Neural crest cell (in vitro differentiated cells): ENCODE data around the gene PSMA2. TPM values are rescaled to one million over a fixed set of nuclear protein-coding genes. Genes with fewer than 3 reads are reported as not detected.
A peak's percentile ranks its signal among the peaks of the same experiment; 100 is the strongest.

ENCODE experiments used
- DNase-seq: peaks from one replicate; pipeline ENCODE4 v3.0.0; 2021; ENCODE audit warnings: low read depth, mixed read lengths, low spot score
- H3K27ac Mint-ChIP-seq: one replicate; pipeline ENCODE4 v1.8.0; 2021; ENCODE audit warnings: mild to moderate bottlenecking, mixed read lengths; ENCODE audit not compliant: unreplicated experiment
- H3K27me3 Mint-ChIP-seq: 2 replicates; pipeline ENCODE4 v1.8.0; 2021; ENCODE audit warnings: low read depth, mild to moderate bottlenecking, mixed read lengths
- H3K36me3 Mint-ChIP-seq: 2 replicates; pipeline ENCODE4 v1.8.0; 2021; ENCODE audit warnings: low read depth, mild to moderate bottlenecking, mixed read lengths
- H3K4me1 Mint-ChIP-seq: 2 replicates; pipeline ENCODE4 v1.8.0; 2021; ENCODE audit warnings: mixed read lengths
- H3K4me3 Mint-ChIP-seq: one replicate; pipeline ENCODE4 v1.8.0; 2021; ENCODE audit warnings: mild to moderate bottlenecking, mixed read lengths
- H3K9me3 Mint-ChIP-seq: 2 replicates; pipeline ENCODE4 v1.8.0; 2021; ENCODE audit warnings: mixed read lengths
- CTCF ChIP-seq: fragments of 200-600 bp; sonication (generic); conservative IDR thresholded peaks from 2 replicates; pipeline ENCODE4 v1.5.0; 2021; ENCODE audit warnings: antibody characterized with exemption, mild to moderate bottlenecking
- total RNA-seq: library from RNA; stranded (reverse); gene quantifications from 2 replicates; pipeline ENCODE4 v1.2.1, GENCODE V29; 2021

The PSMA2 gene
- total RNA-seq, 1 donor from 2014 or later, result 128 TPM

- H3K4me3 Mint-ChIP-seq, result peak overlapping the region; percentile 99
- peaks cover 4% of the 10 kb centered on the region for H3K36me3 Mint-ChIP-seq
- H3K27me3 Mint-ChIP-seq, result no peaks in the 10 kb centered on the region
- H3K9me3 Mint-ChIP-seq, result no peaks in the 10 kb centered on the region
- no peak for DNase-seq
- H3K27ac Mint-ChIP-seq, result peak overlapping the region; percentile 36
- peaks cover 47% of the 10 kb centered on the region for H3K4me1 Mint-ChIP-seq
- TF ChIP-seq CTCF, result no peak
Observed at GRCh38 chr7:42930889-42931288, 1.1 kb downstream of the PSMA2 start.

GRCh38 chr7:42929449-42929848 lies 2.5 kb downstream of the PSMA2 start:
- peaks cover 46% of the 10 kb centered on the region for H3K4me1 Mint-ChIP-seq
- H3K27ac Mint-ChIP-seq, result no peak overlapping the region
- no peak for TF ChIP-seq CTCF
- DNase-seq, result no peak
- no peaks in the 10 kb centered on the region for H3K27me3 Mint-ChIP-seq
- H3K4me3 Mint-ChIP-seq, result peak overlapping the region; percentile 50
- H3K9me3 Mint-ChIP-seq, result no peaks in the 10 kb centered on the region
- H3K36me3 Mint-ChIP-seq, result peaks cover 2% of the 10 kb centered on the region

- H3K36me3 Mint-ChIP-seq, result peaks cover 2% of the 10 kb centered on the region
- no peak overlapping the region for H3K27ac Mint-ChIP-seq
- no peaks in the 10 kb centered on the region for H3K9me3 Mint-ChIP-seq
- no peak for TF ChIP-seq CTCF
- H3K4me3 Mint-ChIP-seq, result no peak overlapping the region
- H3K27me3 Mint-ChIP-seq, result no peaks in the 10 kb centered on the region
- peaks cover 39% of the 10 kb centered on the region for H3K4me1 Mint-ChIP-seq
- DNase-seq, result no peak
Observed at GRCh38 chr7:42928754-42929153, 3.2 kb downstream of the PSMA2 start.

- H3K36me3 Mint-ChIP-seq, result no peaks in the 10 kb centered on the region
- no peaks in the 10 kb centered on the region for H3K9me3 Mint-ChIP-seq
- no peak for TF ChIP-seq CTCF
- no peaks in the 10 kb centered on the region for H3K27me3 Mint-ChIP-seq
- no peak overlapping the region for H3K4me3 Mint-ChIP-seq
- no peak overlapping the region for H3K27ac Mint-ChIP-seq
- H3K4me1 Mint-ChIP-seq, result peaks cover 21% of the 10 kb centered on the region
- DNase-seq, result no peak
Observed at GRCh38 chr7:42926204-42926603, 5.8 kb downstream of the PSMA2 start.

- Mint-ChIP-seq H3K9me3 (no peaks in the 10 kb centered on the region), H3K27me3 (no peaks in the 10 kb centered on the region), H3K4me3 (no peak overlapping the region), H3K27ac (no peak overlapping the region), H3K36me3 (peaks cover 5% of the 10 kb centered on the region), H3K4me1 (peaks cover 16% of the 10 kb centered on the region)
- no peak for DNase-seq
- TF ChIP-seq CTCF, result no peak
Observed at GRCh38 chr7:42925630-42926029, 6.3 kb downstream of the PSMA2 start.
